ENCODE results near the gene PTGER4.
"Not testable (repeated sequence)": the region's sequence is repeated elsewhere in the genome, so short reads cannot be mapped to it uniquely, and the experiment has no call there.

Gene PTGER4

GRCh38 chr5:40679913-40680681, at the start of gene PTGER4:
PTGER4 (plus strand) TSS chr5:40679915; CDS start chr5:40680994, 1,079 bp downstream.
- DNase-seq: peak; percentile 32

DNA sequence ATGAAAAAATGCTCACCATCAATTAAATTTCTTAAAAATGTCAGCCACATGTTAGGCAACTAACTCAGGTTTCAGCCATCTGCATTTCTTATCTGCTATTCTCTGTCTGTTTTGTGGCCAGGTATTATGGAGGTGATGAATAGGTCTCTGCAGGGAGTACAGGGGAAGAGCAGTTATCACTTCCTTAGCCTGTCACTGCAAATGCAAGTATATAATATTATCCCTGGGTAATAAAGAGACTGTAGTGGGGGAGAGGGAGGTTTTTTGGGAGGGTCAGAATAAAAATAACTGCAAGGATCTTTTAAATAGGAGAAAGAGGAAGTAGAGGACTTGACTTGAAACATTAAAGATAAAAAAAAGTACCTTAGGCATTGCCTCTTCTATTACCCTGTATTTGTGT, 49.6 kb upstream of the PTGER4 start:
- DNase-seq: no peak

DNA sequence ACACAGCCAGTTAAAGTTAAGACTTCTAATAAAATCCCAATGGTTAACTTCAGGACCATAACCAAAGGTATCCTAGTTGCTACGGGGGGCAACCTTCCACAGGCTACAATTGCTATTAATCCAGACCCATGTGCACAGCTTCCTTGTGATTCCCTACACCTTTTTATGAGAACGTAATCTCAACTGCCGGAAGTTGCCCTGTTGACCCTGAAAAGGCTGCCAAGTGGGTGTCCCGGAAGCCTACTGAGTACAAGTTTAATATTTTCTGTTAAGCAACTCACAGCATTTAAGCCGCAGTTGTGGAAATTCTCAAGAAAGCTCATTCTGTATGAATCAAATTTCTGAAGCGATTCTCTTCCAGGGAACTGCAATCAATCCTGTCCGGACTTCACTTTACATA, 48.5 kb upstream of the PTGER4 start:
- no peak for DNase-seq

GRCh38 chr5:40634154-40634553, 45.6 kb upstream of the PTGER4 start:
- DNase-seq: no peak

DNA sequence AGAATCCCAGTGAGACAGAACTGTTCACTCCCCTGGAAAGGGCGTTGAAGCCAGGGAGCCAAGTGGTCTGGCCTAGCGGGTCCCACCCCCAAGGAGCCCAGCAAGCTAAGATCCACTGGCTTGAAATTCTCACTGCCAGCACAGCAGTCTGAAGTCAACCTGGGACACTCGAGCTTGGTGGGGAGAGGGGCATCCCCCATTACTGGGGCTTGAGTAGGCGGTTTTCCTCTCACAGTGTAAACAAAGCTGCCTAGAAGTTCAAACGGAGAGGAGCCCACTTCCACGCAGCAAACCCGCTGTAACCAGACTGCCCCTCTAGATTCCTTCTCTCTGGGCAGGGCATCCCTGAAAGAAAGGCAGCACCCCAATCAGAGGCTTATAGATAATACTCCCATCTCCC, 45.1 kb upstream of the PTGER4 start:
- DNase-seq: no peak

DNA sequence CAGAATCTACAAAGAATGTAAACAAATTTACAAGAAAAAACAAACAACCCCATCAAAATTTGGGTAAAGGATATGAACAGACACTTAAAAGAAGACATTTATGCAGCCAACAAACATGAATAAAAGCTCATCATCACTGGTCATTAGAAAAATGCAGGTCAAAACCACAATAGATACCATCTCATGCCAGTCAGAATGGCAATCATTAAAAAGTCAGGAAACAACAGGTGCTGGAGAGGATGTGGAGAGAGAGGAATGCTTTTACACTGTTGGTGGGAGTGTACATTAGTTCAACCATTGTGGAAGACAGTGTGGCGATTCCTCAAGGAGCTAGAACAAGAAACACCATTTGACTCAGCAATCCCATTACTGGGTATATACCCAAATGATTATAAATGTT, 40.2 kb upstream of the PTGER4 start:
- DNase-seq: not testable (repeated sequence)

- no peak for DNase-seq
These were observed 33.4 kb upstream of the PTGER4 start for GRCh38 chr5:40646266-40646665.

- DNase-seq: no peak
These were observed 31.6 kb upstream of the PTGER4 start for GRCh38 chr5:40648150-40648549.

- no peak for DNase-seq
These were observed 30.2 kb upstream of the PTGER4 start for GRCh38 chr5:40649463-40650030.

- DNase-seq: no peak
These were observed 28.5 kb upstream of the PTGER4 start for GRCh38 chr5:40651201-40651600.

- DNase-seq: no peak
These were observed 27.1 kb upstream of the PTGER4 start for GRCh38 chr5:40652441-40653220.

DNA sequence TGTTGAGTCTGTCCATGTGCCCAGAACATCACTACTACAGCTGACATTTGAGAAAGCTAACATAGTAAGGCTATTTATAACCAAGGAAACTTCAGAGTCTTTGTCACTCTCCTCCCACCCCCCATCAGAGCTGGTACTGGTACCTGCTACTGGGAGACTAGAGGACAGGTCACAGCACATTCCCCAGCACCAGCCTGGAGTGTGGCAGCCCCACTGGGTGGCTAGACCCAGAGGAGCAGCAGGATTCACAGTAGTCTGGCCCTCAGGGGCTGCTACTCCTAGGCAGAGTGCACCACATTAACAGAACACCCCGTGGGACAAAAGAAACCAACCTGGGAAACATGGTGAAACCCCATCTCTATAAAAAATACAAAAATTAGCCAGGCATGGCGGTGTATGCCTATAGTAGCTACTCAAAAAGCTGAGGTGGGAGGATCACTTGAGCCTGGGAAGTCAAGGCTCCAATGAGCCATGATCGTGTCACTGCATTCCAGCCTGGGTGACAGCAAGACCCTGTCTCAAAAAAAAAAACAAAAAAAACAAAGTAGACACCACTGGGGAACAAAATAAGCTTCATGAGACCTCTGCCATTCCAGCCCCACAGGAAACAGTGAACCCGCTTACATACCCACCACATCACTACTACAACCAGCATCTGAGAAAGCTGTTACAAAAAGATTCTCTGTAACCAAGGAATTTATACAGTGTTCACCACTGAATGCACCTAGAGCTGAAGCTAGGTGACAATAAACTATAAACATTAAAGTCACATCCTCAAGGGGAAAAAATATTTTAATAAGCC, 26.3 kb upstream of the PTGER4 start:
- no peak for DNase-seq

GRCh38 chr5:40654377-40654991, 25.2 kb upstream of the PTGER4 start:
- DNase-seq: no peak

GRCh38 chr5:40655138-40655537, 24.6 kb upstream of the PTGER4 start:
- no peak for DNase-seq

- not testable (repeated sequence) for DNase-seq
These were observed 23.6 kb upstream of the PTGER4 start for GRCh38 chr5:40656091-40656490.

GRCh38 chr5:40656766-40657165, 22.9 kb upstream of the PTGER4 start:
- DNase-seq: no peak

GRCh38 chr5:40660751-40661150, 19.0 kb upstream of the PTGER4 start:
- DNase-seq: no peak

GRCh38 chr5:40665635-40666298, 13.9 kb upstream of the PTGER4 start:
- DNase-seq: no peak

GRCh38 chr5:40666657-40667056, 13.1 kb upstream of the PTGER4 start:
- no peak for DNase-seq

GRCh38 chr5:40667161-40667663, 12.5 kb upstream of the PTGER4 start:
- no peak for DNase-seq

- no peak for DNase-seq
These were observed 9.9 kb upstream of the PTGER4 start for GRCh38 chr5:40669606-40670390.

Measured in stimulated activated CD4-positive, alpha-beta T cell treated with anti-CD3 and anti-CD28 coated beads, Interleukin-1b, Interleukin-23, amount 100 ng/mL, for 48 hours (primary cell).